ENCODE measurements around the gene CCL17. TPM values are rescaled to one million over a fixed set of nuclear protein-coding genes. Genes with fewer than 3 reads are reported as not detected.
"Not testable (repeated sequence)": the region's sequence is repeated elsewhere in the genome, so short reads cannot be mapped to it uniquely, and the experiment has no call there.

Gene CCL17
- total RNA-seq, 1 experiment from 2014 or later = not detected

GRCh38 chr16:57374067-57374534, 30.5 kb upstream of the CCL17 start:
- DNase-seq (ENCODE audit: unreplicated experiment) = no peak
- no TSS peak for BruUV-seq (replicated peaks)
- H3K9me3 Mint-ChIP-seq (ENCODE audit: unreplicated experiment) = no peaks in the 10 kb centered on the region
- TF ChIP-seq CTCF (IDR thresholded peaks at IDR 0.05; ENCODE audit: unreplicated experiment) = no peak
- H3K4me1 Mint-ChIP-seq (ENCODE audit: insufficient read depth, unreplicated experiment) = peaks cover 6% of the 10 kb centered on the region
- no peaks in the 10 kb centered on the region for H3K36me3 Mint-ChIP-seq (ENCODE audit: insufficient read depth, unreplicated experiment)
- H3K27me3 Mint-ChIP-seq (ENCODE audit: insufficient read depth, unreplicated experiment) = peaks cover 11% of the 10 kb centered on the region
- H3K27ac Mint-ChIP-seq (ENCODE audit: low read depth, unreplicated experiment) = no peak overlapping the region
- no peak overlapping the region for H3K4me3 Mint-ChIP-seq (ENCODE audit: unreplicated experiment)
- ChIA-PET CTCF (interaction anchor here (0.9 kb wide), 1 partner anchor 44 kb away, joined by 4 read pairs; no protein-coding TSS in a partner anchor), POLR2A (no interaction called here)
- intact Hi-C loops (cut with micrococcal nuclease) = no loop called here

- BruUV-seq (replicated peaks); intact Hi-C loops (cut with micrococcal nuclease); H3K27ac Mint-ChIP-seq (ENCODE audit: low read depth, unreplicated experiment); H3K36me3 Mint-ChIP-seq (ENCODE audit: insufficient read depth, unreplicated experiment); H3K27me3 Mint-ChIP-seq (ENCODE audit: insufficient read depth, unreplicated experiment); H3K4me3 Mint-ChIP-seq (ENCODE audit: unreplicated experiment); DNase-seq (ENCODE audit: unreplicated experiment); H3K4me1 Mint-ChIP-seq (ENCODE audit: insufficient read depth, unreplicated experiment); CTCF ChIA-PET; H3K9me3 Mint-ChIP-seq (ENCODE audit: unreplicated experiment): not testable (repeated sequence)
- POLR2A ChIA-PET = interaction anchor here (0.7 kb wide), 1 partner anchor 18 kb away, joined by 3 read pairs; no protein-coding TSS in a partner anchor
These were observed 29.6 kb upstream of the CCL17 start for GRCh38 chr16:57374925-57375465.

- H3K9me3 Mint-ChIP-seq (ENCODE audit: unreplicated experiment) = no peaks in the 10 kb centered on the region
- POLR2A ChIA-PET = interaction anchor here (0.7 kb wide), 1 partner anchor 9 kb away, joined by 6 read pairs; no protein-coding TSS in a partner anchor
- H3K36me3 Mint-ChIP-seq (ENCODE audit: insufficient read depth, unreplicated experiment) = no peaks in the 10 kb centered on the region
- intact Hi-C loops (cut with micrococcal nuclease) = no loop called here
- no peak for TF ChIP-seq CTCF (IDR thresholded peaks at IDR 0.05; ENCODE audit: unreplicated experiment)
- H3K4me3 Mint-ChIP-seq (ENCODE audit: unreplicated experiment) = no peak overlapping the region
- H3K27ac Mint-ChIP-seq (ENCODE audit: low read depth, unreplicated experiment) = no peak overlapping the region
- CTCF ChIA-PET = no interaction called here
- no peaks in the 10 kb centered on the region for H3K27me3 Mint-ChIP-seq (ENCODE audit: insufficient read depth, unreplicated experiment)
- peaks cover 6% of the 10 kb centered on the region for H3K4me1 Mint-ChIP-seq (ENCODE audit: insufficient read depth, unreplicated experiment)
- no peak for DNase-seq (ENCODE audit: unreplicated experiment)
- BruUV-seq (replicated peaks) = no TSS peak
These were observed 28.2 kb upstream of the CCL17 start for GRCh38 chr16:57376313-57376818.

GRCh38 chr16:57377080-57377841, 27.3 kb upstream of the CCL17 start:
- DNase-seq (ENCODE audit: unreplicated experiment) = no peak
- Mint-ChIP-seq H3K27me3 (ENCODE audit: insufficient read depth, unreplicated experiment) (no peaks in the 10 kb centered on the region), H3K36me3 (ENCODE audit: insufficient read depth, unreplicated experiment) (no peaks in the 10 kb centered on the region), H3K4me1 (ENCODE audit: insufficient read depth, unreplicated experiment) (peaks cover 6% of the 10 kb centered on the region), H3K27ac (ENCODE audit: low read depth, unreplicated experiment) (no peak overlapping the region), H3K9me3 (ENCODE audit: unreplicated experiment) (no peaks in the 10 kb centered on the region), H3K4me3 (ENCODE audit: unreplicated experiment) (no peak overlapping the region)
- ChIA-PET POLR2A (interaction anchor here (0.8 to 1.6 kb wide), 3 partner anchors 8 to 10 kb away, joined by 4 to 6 read pairs (median 4); no protein-coding TSS in a partner anchor), CTCF (interaction anchor here (0.6 to 1.6 kb wide), 2 partner anchors 40 to 96 kb away, joined by 4 to 8 read pairs; no protein-coding TSS in a partner anchor)
- no TSS peak for BruUV-seq (replicated peaks)
- TF ChIP-seq CTCF (IDR thresholded peaks at IDR 0.05; ENCODE audit: unreplicated experiment) = no peak
- intact Hi-C loops (cut with micrococcal nuclease) = no loop called here
